GM12878 (cell line): ENCODE results near the gene RBL2.

Experiments used
- CTCF ChIP-seq, 3 experiments: IDR thresholded peaks in 2 of 3; conservative IDR thresholded peaks in 1 of 3; 2 replicates each; pipeline ENCODE4 v1.5.1; 2011; ENCODE audit warnings: low read depth in 3 of 3, low read length in 3 of 3, mild to moderate bottlenecking in 3 of 3, control low read depth in 2 of 3, moderate library complexity in 2 of 3, inconsistent platforms in 1 of 3, mixed read lengths in 1 of 3; ENCODE audit not compliant: control insufficient read depth in 2 of 3, insufficient read depth in 1 of 3; ENCODE audit errors: extremely low read depth in 1 of 3
- EZH2 ChIP-seq: IDR thresholded peaks from 2 replicates; pipeline ENCODE4 v1.6.1; 2012; ENCODE audit warnings: low read depth, mild to moderate bottlenecking, control low read depth, inconsistent platforms, low read length, borderline replicate concordance; ENCODE audit not compliant: control insufficient read depth
- IKZF1 ChIP-seq: fragments of 450-650 bp; conservative IDR thresholded peaks from 2 replicates; pipeline ENCODE4 v1.6.1; 2017; ENCODE audit warnings: antibody characterized with exemption, mild to moderate bottlenecking
- NR2C2 ChIP-seq: IDR thresholded peaks from 2 replicates; pipeline ENCODE4 v1.6.1; 2011; ENCODE audit warnings: borderline replicate concordance, low read depth; ENCODE audit not compliant: control insufficient read depth, insufficient read length
- NRF1 ChIP-seq: conservative IDR thresholded peaks from 2 replicates; pipeline ENCODE4 v1.6.1; 2011; ENCODE audit warnings: mild to moderate bottlenecking, low read depth, low read length, improper control_type of control experiment
- POLR2A ChIP-seq: IDR thresholded peaks from 2 replicates; pipeline ENCODE4 v1.6.1; 2011; ENCODE audit warnings: low read depth, mild to moderate bottlenecking, low read length
- REST ChIP-seq: IDR thresholded peaks from 2 replicates; pipeline ENCODE4 v1.6.1; 2012; ENCODE audit warnings: mild to moderate bottlenecking, low read depth, low read length
- TARDBP ChIP-seq: IDR thresholded peaks from 2 replicates; pipeline ENCODE4 v1.6.1; 2016; ENCODE audit warnings: borderline replicate concordance

DNA sequence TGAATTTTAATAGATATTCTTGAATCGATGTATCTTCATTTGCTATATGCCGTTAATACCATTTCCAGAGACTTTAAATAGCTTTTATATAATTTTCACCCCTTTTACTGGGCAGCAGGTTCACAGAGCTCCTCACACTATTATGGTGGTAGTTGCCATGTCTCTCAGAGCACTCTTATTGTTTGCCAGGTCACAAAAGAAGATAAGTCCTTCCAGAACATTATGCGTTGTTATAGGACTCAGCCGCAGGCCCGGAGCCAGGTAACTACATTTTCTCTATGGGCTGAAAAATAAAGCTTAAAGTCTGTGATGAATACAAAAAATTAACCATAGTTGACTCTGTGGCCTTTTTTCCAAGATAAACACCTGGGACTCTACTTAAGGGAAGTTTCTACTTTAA lies 44.7 kb downstream of the RBL2 start:
- TF ChIP-seq CTCF (IDR thresholded peaks at IDR 0.05 in 2 of 3, conservative IDR thresholded peaks at IDR 0.05 in 1 of 3; ENCODE audit: control insufficient read depth in 2 of 3, extremely low read depth in 1 of 3, insufficient read depth in 1 of 3, low read depth in 3 of 3, low read length in 3 of 3) (no peak), EZH2 (no peak), NR2C2 (no peak), IKZF1 (no peak), REST (no peak), NRF1 (no peak), POLR2A (no peak), TARDBP (no peak)
